ENCODE data around the gene UGT1A4. TPM values are rescaled to one million over a fixed set of nuclear protein-coding genes. Genes with fewer than 3 reads are reported as not detected.
A peak's percentile ranks its signal among the peaks of the same experiment; 100 is the strongest.

UGT1A4 gene
- total and polyA plus RNA-seq, 2 of the 8 experiments (the other 6 are each of a cell fraction or from before 2014, with no cell fraction given), result not detected

DNA sequence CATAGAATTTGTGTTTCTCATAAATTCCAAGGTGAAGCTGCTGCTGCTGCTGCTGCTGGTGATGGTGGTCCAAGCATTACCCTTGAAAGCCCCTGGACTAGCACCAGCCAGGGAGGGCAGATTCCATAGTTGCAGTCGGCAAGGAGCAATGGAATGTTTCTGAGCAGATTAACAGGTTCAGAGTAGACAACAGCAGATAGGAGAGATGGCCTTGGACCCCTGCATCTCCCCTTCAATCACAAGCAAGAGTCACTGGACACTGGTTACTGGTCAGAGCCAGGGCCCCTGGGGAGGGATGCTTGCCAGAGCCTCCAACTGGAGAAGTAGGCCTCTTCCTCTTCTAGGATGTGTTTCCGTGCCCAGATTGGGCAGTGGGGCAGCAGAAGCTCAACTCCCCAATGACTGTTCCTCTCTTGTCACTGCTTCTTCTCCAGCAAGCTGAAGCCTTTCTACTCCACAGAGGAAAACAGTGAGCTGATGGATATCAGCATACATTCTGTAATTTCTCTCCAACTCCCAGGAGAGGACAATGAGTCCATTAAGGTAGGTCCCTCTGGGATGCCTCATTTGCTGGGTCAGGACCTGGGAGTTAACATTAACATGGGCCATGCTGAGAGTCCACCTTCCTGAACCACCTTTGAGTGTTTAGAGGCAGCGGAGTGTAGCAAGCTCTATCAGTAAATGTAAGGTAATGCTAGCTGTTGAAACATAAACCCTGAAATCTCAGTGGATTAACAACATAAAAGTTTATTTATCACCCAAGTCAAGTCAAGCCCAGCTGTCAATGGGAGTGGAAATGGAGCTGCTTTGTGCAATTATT is 94.9 kb downstream of the UGT1A4 start:
- CTCF ChIA-PET (ENCODE audit: partially characterized antibody), result interaction anchor here (1.0 kb wide), 2 partner anchors 20 to 849 kb away, joined by 4 read pairs; no protein-coding TSS in a partner anchor
- no peak overlapping the region for H3K4me3 ChIP-seq (ENCODE audit: extremely low read depth in 1 of 4, insufficient read depth in 2 of 4, low read depth in 3 of 4, low read length in 4 of 4)
- H2BK20ac ChIP-seq (ENCODE audit: low read length), result no peak overlapping the region
- H4K20me1 ChIP-seq (replicated peaks in 1 of 2; ENCODE audit: control insufficient read depth in 1 of 2, insufficient read depth in 2 of 2, low read length in 2 of 2), result no peaks in the 10 kb centered on the region
- H2BK12ac ChIP-seq (ENCODE audit: low read depth, low read length), result no peak overlapping the region
- no peak overlapping the region for H4K5ac ChIP-seq (ENCODE audit: insufficient read length, low read depth, low read length)
- WGBS, 2 experiments (ENCODE audit: extremely low coverage in 1 of 2, insufficient coverage in 1 of 2, insufficient read length in 1 of 2, insufficient replicate concordance in 2 of 2, low coverage in 1 of 2, low lambda C conversion rate in 2 of 2, missing lambda C conversion rate in 1 of 2), result 93% methylated on average over 3 of the region's 3 CpGs; no CpG with 5 or more reads in 1 of the 2 experiments
- H3K27ac ChIP-seq (ENCODE audit: low read depth, low read length), result no peak overlapping the region
- FAIRE-seq (no peak), DNase-seq (ENCODE audit: low read depth in 1 of 2, low spot score in 2 of 2) (no peak)
- H2BK15ac ChIP-seq (ENCODE audit: low read length), result no peak overlapping the region
- no peaks in the 10 kb centered on the region for H3K79me2 ChIP-seq (ENCODE audit: control insufficient read depth in 1 of 2, insufficient read depth in 2 of 2, low read length in 2 of 2)
- H3K4me2 ChIP-seq (ENCODE audit: insufficient read depth in 1 of 2, low read depth in 2 of 2, low read length in 2 of 2), result no peak overlapping the region
- no peak overlapping the region for H3K56ac ChIP-seq (replicated peaks; ENCODE audit: insufficient read length, low read depth, low read length)
- H3K4ac ChIP-seq (replicated peaks; ENCODE audit: insufficient read length, low read depth, low read length), result no peak overlapping the region
- no peak overlapping the region for H2BK5ac ChIP-seq (ENCODE audit: low read depth, low read length)
- H2AK5ac ChIP-seq (ENCODE audit: low read depth, low read length), result no peak overlapping the region
- H3K79me1 ChIP-seq (ENCODE audit: low read depth, low read length), result no peaks in the 10 kb centered on the region
- no peaks in the 10 kb centered on the region for H3K23me2 ChIP-seq (ENCODE audit: low read depth, low read length)
- H3K14ac ChIP-seq (ENCODE audit: insufficient read length), result no peak overlapping the region
- H3K23ac ChIP-seq (ENCODE audit: insufficient read length), result no peak overlapping the region
- H3K9me3 ChIP-seq (ENCODE audit: insufficient read depth in 2 of 2, low read depth in 1 of 2, low read length in 1 of 2), result no peaks in the 10 kb centered on the region
- H2BK120ac ChIP-seq (replicated peaks; ENCODE audit: low read depth, low read length), result no peak overlapping the region
- H4K8ac ChIP-seq (ENCODE audit: extremely low read depth, insufficient read depth, low read length), result peak overlapping the region; percentile 76
- POLR2A ChIA-PET (ENCODE audit: partially characterized antibody), result no interaction called here
- H3K36me3 ChIP-seq (ENCODE audit: control insufficient read depth in 2 of 4, insufficient read depth in 4 of 4, low read length in 3 of 4), result no peaks in the 10 kb centered on the region
- no peak overlapping the region for H2AFZ ChIP-seq (ENCODE audit: low read length)
- no peak overlapping the region for H3K9ac ChIP-seq (replicated peaks in 1 of 4; ENCODE audit: extremely low read depth in 1 of 4, low read depth in 3 of 4, low read length in 3 of 4)
- no peaks in the 10 kb centered on the region for H3K27me3 ChIP-seq (replicated peaks in 1 of 4; ENCODE audit: control insufficient read depth in 3 of 4, extremely low read depth in 1 of 4, insufficient read depth in 3 of 4, low read length in 3 of 4)
- no peaks in the 10 kb centered on the region for H3K4me1 ChIP-seq (replicated peaks in 1 of 4; ENCODE audit: control insufficient read depth in 3 of 4, insufficient read depth in 4 of 4, low read length in 3 of 4)
- H4K91ac ChIP-seq (replicated peaks; ENCODE audit: insufficient read length, low read length), result no peak overlapping the region
- no peak overlapping the region for H3K18ac ChIP-seq (ENCODE audit: extremely low read depth, low read length)
- TF ChIP-seq SUZ12 (IDR thresholded peaks at IDR 0.05; ENCODE audit: low read length) (no peak), BRCA1 (IDR thresholded peaks at IDR 0.05; ENCODE audit: low read depth, low read length) (no peak), RAD21 (IDR thresholded peaks at IDR 0.05 in 1 of 2, conservative IDR thresholded peaks at IDR 0.05 in 1 of 2; ENCODE audit: low read depth in 2 of 2, low read length in 2 of 2) (no peak), POLR2AphosphoS5 (IDR thresholded peaks at IDR 0.05; ENCODE audit: low read depth, low read length) (no peak), GABPA (IDR thresholded peaks at IDR 0.05; ENCODE audit: borderline replicate concordance, insufficient read depth, low read length) (no peak), TAF7 (optimal IDR thresholded peaks at IDR 0.05; ENCODE audit: borderline replicate concordance, low read depth, low read length) (no peak), RXRA (IDR thresholded peaks at IDR 0.05; ENCODE audit: insufficient read depth, low read depth, low read length) (no peak), CREB1 (IDR thresholded peaks at IDR 0.05) (no peak), HDAC6 (IDR thresholded peaks at IDR 0.05; ENCODE audit: low read depth, low read length) (no peak), CBX5 (IDR thresholded peaks at IDR 0.05; ENCODE audit: low read depth, low read length) (no peak)
- TF ChIP-seq, protein P1, sequence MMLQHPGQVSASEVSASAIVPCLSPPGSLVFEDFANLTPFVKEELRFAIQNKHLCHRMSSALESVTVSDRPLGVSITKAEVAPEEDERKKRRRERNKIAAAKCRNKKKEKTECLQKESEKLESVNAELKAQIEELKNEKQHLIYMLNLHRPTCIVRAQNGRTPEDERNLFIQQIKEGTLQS (IDR thresholded peaks at IDR 0.05; ENCODE audit: insufficient read depth, low read depth, low read length), result no peak
